ENCODE measurements around the gene LGI1. TPM values are rescaled to one million over a fixed set of nuclear protein-coding genes. Genes with fewer than 3 reads are reported as not detected.

LGI1 gene
- total RNA-seq, result not detected in 2 replicates

GRCh38 chr10:93757801-93758507 is at the start of gene LGI1:
Gene LGI1 (plus strand): TSS chr10:93757936. CDS start chr10:93758145, 209 bp downstream.

Other genes with a start within 250 kb of the LGI1 start
- gene FFAR4, start 191.3 kb upstream of the LGI1 start, total RNA-seq, result not detected in 2 replicates
- gene RBP4, start 156.7 kb upstream of the LGI1 start, total RNA-seq, result 3.5 TPM in 1 of 2 replicates, not detected in the other
- gene PDE6C, start 145.4 kb upstream of the LGI1 start, total RNA-seq, result not detected in 2 replicates
- 4.5 and 6.7 TPM in 2 replicates for gene FRA10AC1, start 55.3 kb upstream of the LGI1 start, total RNA-seq
- 3.7 and 3.8 TPM in 2 replicates for gene SLC35G1, start 136.0 kb downstream of the LGI1 start, total RNA-seq
- 0.24 and 1.6 TPM in 2 replicates for gene PLCE1, start 236.0 kb downstream of the LGI1 start, total RNA-seq

Measured in epithelial cell of alveolus of lung (primary cell).